GM12801 (cell line): ENCODE data around the gene DEPDC4.

ENCODE experiments used
- CTCF ChIP-seq: IDR thresholded peaks from one replicate; pipeline ENCODE4 v1.5.1; 2011; ENCODE audit warnings: control low read depth; ENCODE audit not compliant: insufficient read length; ENCODE audit errors: extremely low read depth

DEPDC4 gene

GRCh38 chr12:100266835-100267602 is at the start of gene DEPDC4, which contains the start of gene SCYL2:
TSS of gene DEPDC4 (minus strand) at chr12:100267079. CDS start at chr12:100267076, 3 bp downstream.
TSS of gene SCYL2 (plus strand) at chr12:100267177. CDS start at chr12:100282971, 15,794 bp downstream.
- TF ChIP-seq CTCF, result no peak

- no peak for TF ChIP-seq CTCF
These were observed 44.4 kb upstream of the DEPDC4 start for GRCh38 chr12:100311317-100311716.

- TF ChIP-seq CTCF, result no peak
These were observed 37.0 kb upstream of the DEPDC4 start for GRCh38 chr12:100303831-100304230.

GRCh38 chr12:100302081-100302480 is 35.2 kb upstream of the DEPDC4 start:
- TF ChIP-seq CTCF, result no peak

- TF ChIP-seq CTCF, result no peak
These were observed 29.1 kb upstream of the DEPDC4 start for GRCh38 chr12:100295764-100296555.

- no peak for TF ChIP-seq CTCF
These were observed 26.1 kb upstream of the DEPDC4 start for GRCh38 chr12:100293017-100293416.

GRCh38 chr12:100290016-100290415 is 23.1 kb upstream of the DEPDC4 start:
- TF ChIP-seq CTCF, result no peak
